H1 (cell line): ENCODE results near the gene SORBS1. TPM values are rescaled to one million over a fixed set of nuclear protein-coding genes. Genes with fewer than 3 reads are reported as not detected.

Experiments
- CTCF ChIA-PET: fragments of 300-600 bp; sonication (Branson Sonifier 250); formaldehyde crosslinking; loops from one replicate; lab custom pipeline; 2021; ENCODE audit not compliant: partially characterized antibody; lab: Charles Lee
- POLR2A ChIA-PET: fragments of 300-600 bp; sonication (Branson Sonifier 250); formaldehyde crosslinking; loops from one replicate; lab custom pipeline; 2021; ENCODE audit warnings: inconsistent platforms; ENCODE audit not compliant: partially characterized antibody; lab: Charles Lee
- DNase-seq, 2 experiments: peaks; one replicate each; pipeline versions ENCODE4 v3.0.0 to v3.0.0-alpha.2; 2010 to 2022; ENCODE audit warnings: low spot score in 2 of 2, low read depth in 1 of 2, mixed read lengths in 1 of 2
- FAIRE-seq: peaks from 2 replicates; lab custom pipeline; 2011; peaks lifted over from hg19 to GRCh38; lab: Jason Lieb, UNC
- H2AFZ ChIP-seq: 2 replicates; pipeline ENCODE4 v1.8.1; 2012; ENCODE audit warnings: low read length, inconsistent platforms
- H2AK5ac ChIP-seq: 2 replicates; pipeline ENCODE4 v1.6.1; 2013; ENCODE audit warnings: low read depth, low read length
- H2BK120ac ChIP-seq: replicated peaks from 2 replicates; pipeline ENCODE3; 2013; ENCODE audit warnings: low read depth, low read length, inconsistent platforms
- H2BK12ac ChIP-seq: 2 replicates; pipeline ENCODE4 v1.6.1; 2013; ENCODE audit warnings: low read depth, low read length
- H2BK15ac ChIP-seq: 2 replicates; pipeline ENCODE4 v1.6.1; 2013; ENCODE audit warnings: low read length
- H2BK20ac ChIP-seq: 2 replicates; pipeline ENCODE4 v1.6.1; 2013; ENCODE audit warnings: low read length
- H2BK5ac ChIP-seq: 2 replicates; pipeline ENCODE4 v1.6.1; 2013; ENCODE audit warnings: low read depth, low read length
- H3K14ac ChIP-seq: 2 replicates; pipeline ENCODE4 v1.6.1; 2013; ENCODE audit warnings: inconsistent platforms; ENCODE audit not compliant: insufficient read length
- H3K18ac ChIP-seq: 2 replicates; pipeline ENCODE4 v1.6.1; 2013; ENCODE audit warnings: low read length; ENCODE audit errors: extremely low read depth
- H3K23ac ChIP-seq: 2 replicates; pipeline ENCODE4 v1.6.1; 2013; ENCODE audit warnings: inconsistent platforms; ENCODE audit not compliant: insufficient read length
- H3K23me2 ChIP-seq: 2 replicates; pipeline ENCODE4 v1.6.1; 2013; ENCODE audit warnings: low read depth, low read length
- H3K27ac ChIP-seq: 2 replicates; pipeline ENCODE4 v1.6.1; 2011; ENCODE audit warnings: low read depth, low read length, inconsistent platforms
- H3K27me3 ChIP-seq, 4 experiments: replicated peaks in 1 of 4; 1 replicate in 1 of 4; 2 replicates in 3 of 4; pipeline versions ENCODE4 v1.6.1 to v1.8.1; 2011 to 2013; ENCODE audit warnings: low read length in 3 of 4, mild to moderate bottlenecking in 3 of 4, inconsistent platforms in 2 of 4, mixed read lengths in 2 of 4, moderate library complexity in 1 of 4; ENCODE audit not compliant: control insufficient read depth in 3 of 4, insufficient read depth in 3 of 4; ENCODE audit errors: extremely low read depth in 1 of 4
- H3K36me3 ChIP-seq, 4 experiments: 2 replicates each; pipeline versions ENCODE4 v1.6.1 to v1.8.1; 2011 to 2013; ENCODE audit warnings: mild to moderate bottlenecking in 4 of 4, low read length in 3 of 4, moderate library complexity in 2 of 4, control low read depth in 1 of 4, inconsistent platforms in 1 of 4; ENCODE audit not compliant: insufficient read depth in 4 of 4, control insufficient read depth in 2 of 4
- H3K4ac ChIP-seq: replicated peaks from 2 replicates; pipeline ENCODE3; 2013; ENCODE audit warnings: low read length, low read depth, mixed read lengths, inconsistent platforms; ENCODE audit not compliant: insufficient read length
- H3K4me1 ChIP-seq, 4 experiments: replicated peaks in 1 of 4; 1 replicate in 1 of 4; 2 replicates in 3 of 4; pipeline versions ENCODE4 v1.6.1 to v1.8.1; 2011 to 2013; ENCODE audit warnings: low read length in 3 of 4, inconsistent platforms in 2 of 4, mixed read lengths in 1 of 4; ENCODE audit not compliant: insufficient read depth in 4 of 4, control insufficient read depth in 3 of 4
- H3K4me2 ChIP-seq, 2 experiments: 2 replicates each; pipeline versions ENCODE4 v1.6.1 to v1.8.1; 2011 to 2013; ENCODE audit warnings: low read depth in 2 of 2, low read length in 2 of 2, control low read depth in 1 of 2, inconsistent platforms in 1 of 2, mild to moderate bottlenecking in 1 of 2; ENCODE audit not compliant: insufficient read depth in 1 of 2
- H3K4me3 ChIP-seq, 4 experiments: fragments of 200-600, 300-600 bp in 1 of 4; sonication (generic), shearing (Covaris generic), sonication (Bioruptor Twin) in 1 of 4; 2 replicates each; pipeline versions ENCODE4 v1.5.1 to v1.8.1; 2011 to 2016; ENCODE audit warnings: low read length in 4 of 4, low read depth in 3 of 4, control low read depth in 2 of 4, inconsistent platforms in 2 of 4, mild to moderate bottlenecking in 2 of 4, mixed read lengths in 1 of 4, moderate library complexity in 1 of 4; ENCODE audit not compliant: insufficient read depth in 2 of 4; ENCODE audit errors: extremely low read depth in 1 of 4
- H3K56ac ChIP-seq: replicated peaks from 2 replicates; pipeline ENCODE3; 2013; ENCODE audit warnings: low read depth, mild to moderate bottlenecking, mixed read lengths, low read length, inconsistent platforms; ENCODE audit not compliant: insufficient read length
- H3K79me1 ChIP-seq: 2 replicates; pipeline ENCODE4 v1.6.1; 2013; ENCODE audit warnings: low read depth, low read length, control low read depth
- H3K79me2 ChIP-seq, 2 experiments: 2 replicates each; pipeline versions ENCODE4 v1.6.1 to v1.8.1; 2012 to 2013; ENCODE audit warnings: low read length in 2 of 2, mild to moderate bottlenecking in 2 of 2, inconsistent platforms in 1 of 2; ENCODE audit not compliant: insufficient read depth in 2 of 2, control insufficient read depth in 1 of 2
- H3K9ac ChIP-seq, 4 experiments: replicated peaks in 1 of 4; 1 replicate in 1 of 4; 2 replicates in 3 of 4; pipeline versions ENCODE4 v1.6.1 to v1.8.1; 2011 to 2013; ENCODE audit warnings: low read depth in 3 of 4, low read length in 3 of 4, control low read depth in 2 of 4, mild to moderate bottlenecking in 2 of 4, moderate library complexity in 2 of 4, inconsistent platforms in 1 of 4; ENCODE audit errors: extremely low read depth in 1 of 4
- H3K9me3 ChIP-seq, 2 experiments: 2 replicates each; pipeline versions ENCODE4 v1.6.1 to v1.8.1; 2012 to 2013; ENCODE audit warnings: mild to moderate bottlenecking in 2 of 2, moderate library complexity in 2 of 2, control low read depth in 1 of 2, inconsistent platforms in 1 of 2, low read depth in 1 of 2, low read length in 1 of 2, mixed read lengths in 1 of 2; ENCODE audit not compliant: insufficient read depth in 2 of 2
- H4K20me1 ChIP-seq, 2 experiments: replicated peaks in 1 of 2; 2 replicates each; pipeline versions ENCODE3 to v1.8.1; 2011 to 2013; ENCODE audit warnings: inconsistent platforms in 2 of 2, low read length in 2 of 2, mild to moderate bottlenecking in 1 of 2; ENCODE audit not compliant: insufficient read depth in 2 of 2, control insufficient read depth in 1 of 2
- H4K5ac ChIP-seq: 2 replicates; pipeline ENCODE4 v1.6.1; 2013; ENCODE audit warnings: low read length, low read depth, mixed read lengths, inconsistent platforms; ENCODE audit not compliant: insufficient read length
- H4K8ac ChIP-seq: 2 replicates; pipeline ENCODE4 v1.8.0; 2013; ENCODE audit warnings: mild to moderate bottlenecking, moderate library complexity, low read length, inconsistent platforms; ENCODE audit not compliant: insufficient read depth; ENCODE audit errors: extremely low read depth
- H4K91ac ChIP-seq: replicated peaks from 2 replicates; pipeline ENCODE3; 2013; ENCODE audit warnings: low read length, mixed read lengths, inconsistent platforms; ENCODE audit not compliant: insufficient read length
- POLR2AphosphoS5 ChIP-seq: IDR thresholded peaks from 2 replicates; pipeline ENCODE4 v1.6.1; 2011; ENCODE audit warnings: low read depth, low read length
- POU5F1 ChIP-seq: IDR thresholded peaks from 2 replicates; pipeline ENCODE4 v1.6.1; 2011; ENCODE audit warnings: low read depth, mild to moderate bottlenecking, low read length, moderate library complexity
- SP2 ChIP-seq: IDR thresholded peaks from 2 replicates; pipeline ENCODE4 v1.6.1; 2012; ENCODE audit warnings: mild to moderate bottlenecking, low read length, inconsistent platforms
- TAF7 ChIP-seq: optimal IDR thresholded peaks from 2 replicates; pipeline ENCODE3; 2011; ENCODE audit warnings: low read depth, mild to moderate bottlenecking, inconsistent platforms, low read length, moderate library complexity, borderline replicate concordance
- ZNF274 ChIP-seq: IDR thresholded peaks from 2 replicates; pipeline ENCODE4 v1.7.0; 2012; ENCODE audit warnings: low read length, borderline replicate concordance; ENCODE audit errors: extremely low read depth
- whole genome bisulfite sequencing, 2 experiments: shearing (Covaris generic) in 1 of 2; methylation state at CpG; one replicate each; pipeline versions ENCODE4 v1.1.6 to v1.1.7; 2013 to 2015; ENCODE audit warnings: low lambda C conversion rate in 2 of 2, mixed read lengths in 2 of 2, inconsistent platforms in 1 of 2, low coverage in 1 of 2, missing lambda C conversion rate in 1 of 2; ENCODE audit not compliant: insufficient replicate concordance in 2 of 2, insufficient coverage in 1 of 2, insufficient read length in 1 of 2; ENCODE audit errors: extremely low coverage in 1 of 2, missing lambda C conversion rate in 1 of 2; 5-methylcytosine and 5-hydroxymethylcytosine counted together
- polyA plus RNA-seq, 7 experiments: library from polyadenylated mRNA; depleted of rRNA in 3 of 7; stranded (reverse) in 5 of 7; unstranded in 2 of 7; fragments of >200 nt in 5 of 7; fragments of 200-250 nt in 2 of 7; gene quantifications; 1 replicate in 5 of 7; 2 replicates in 1 of 7; 4 replicates in 1 of 7; pipeline versions ENCODE4 v1.2.1 to v1.2.3, GENCODE V29; 2011 to 2013; ENCODE audit warnings: missing spikeins in 2 of 7, mixed read lengths in 2 of 7
- total RNA-seq: library from RNA; stranded (reverse); fragmentation: NEBNext Ultra II Directional; extraction: Animal tissue kit (Norgen Biotek cat#: 25700); gene quantifications from 2 replicates; pipeline ENCODE4 v1.2.1, GENCODE V29; 2021
- TF ChIP-seq, protein P1 (sequence below): IDR thresholded peaks from 2 replicates; pipeline ENCODE4 v1.6.1; 2011; ENCODE audit warnings: low read length, improper control_type of control experiment
- TF ChIP-seq, protein P2 (sequence below): IDR thresholded peaks from 2 replicates; pipeline ENCODE4 v1.6.1; 2011; ENCODE audit warnings: low read depth, mild to moderate bottlenecking, low read length; ENCODE audit not compliant: insufficient read depth

SORBS1 gene
- total and polyA plus RNA-seq, 2 of the 8 experiments (the other 6 are each of a cell fraction or from before 2014, with no cell fraction given), result 16.0 to 35.0 TPM

DNA sequence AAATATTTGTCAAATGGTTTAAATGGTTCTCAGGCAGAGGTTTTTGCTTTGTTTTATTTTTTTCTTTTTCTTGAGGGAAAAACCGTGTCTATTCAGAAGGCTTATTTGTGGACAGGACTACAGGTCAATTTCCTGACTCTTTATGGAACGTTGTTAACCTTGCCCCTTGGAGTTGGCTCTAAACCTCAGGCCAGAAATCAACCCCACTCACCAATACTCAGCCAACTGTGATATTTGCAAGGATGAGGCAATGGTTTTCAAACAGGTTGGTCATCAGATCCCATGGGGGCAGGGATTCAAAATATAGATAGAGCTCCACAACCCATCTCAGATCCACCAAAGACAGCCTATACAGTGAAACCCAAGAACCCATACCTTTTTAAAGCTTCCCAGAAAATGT, 280.5 kb downstream of the SORBS1 start:
- Histone ChIP-seq H3K23ac (no peak overlapping the region), H3K9me3 (no peaks in the 10 kb centered on the region), H2BK120ac (no peak overlapping the region), H4K5ac (no peak overlapping the region), H4K91ac (no peak overlapping the region), H2BK15ac (no peak overlapping the region), H3K4me1 (peaks cover 0 to 17% (median 7%) of the 10 kb centered on the region in 4 experiments; a peak in 3 of 7 replicates), H3K36me3 (no peaks in the 10 kb centered on the region), H2BK12ac (no peak overlapping the region), H2AFZ (no peak overlapping the region), H3K27me3 (no peaks in the 10 kb centered on the region), H3K27ac (no peak overlapping the region), H4K8ac (no peak overlapping the region), H3K18ac (no peak overlapping the region), H3K56ac (no peak overlapping the region), H3K79me1 (peaks cover 16% of the 10 kb centered on the region), H2BK5ac (no peak overlapping the region), H3K23me2 (no peaks in the 10 kb centered on the region), H3K4ac (no peak overlapping the region), H2BK20ac (no peak overlapping the region), H3K4me2 (no peak overlapping the region), H3K9ac (no peak overlapping the region), H3K79me2 (peaks cover 30 to 97% of the 10 kb centered on the region in 2 experiments), H2AK5ac (no peak overlapping the region), H3K4me3 (no peak overlapping the region), H3K14ac (no peak overlapping the region), H4K20me1 (peaks cover 2 to 9% of the 10 kb centered on the region in 2 experiments)
- FAIRE-seq (no peak), DNase-seq (no peak)
- ChIA-PET POLR2A (interaction anchor here (0.9 to 4.1 kb wide), 3 partner anchors 8 to 52 kb away, joined by 3 to 18 read pairs (median 5); no protein-coding TSS in a partner anchor), CTCF (interaction anchor here (0.6 to 2.3 kb wide), 6 partner anchors 11 to 1930 kb away, joined by 3 to 14 read pairs (median 4); no protein-coding TSS in a partner anchor)
- 88% methylated on average over 2 of the region's 2 CpGs; no CpG with 5 or more reads in 1 of the 2 experiments for WGBS, 2 experiments
- no peak for TF ChIP-seq TAF7
- no peak for TF ChIP-seq ZNF274
- no peak for TF ChIP-seq POU5F1
- TF ChIP-seq, protein P1, sequence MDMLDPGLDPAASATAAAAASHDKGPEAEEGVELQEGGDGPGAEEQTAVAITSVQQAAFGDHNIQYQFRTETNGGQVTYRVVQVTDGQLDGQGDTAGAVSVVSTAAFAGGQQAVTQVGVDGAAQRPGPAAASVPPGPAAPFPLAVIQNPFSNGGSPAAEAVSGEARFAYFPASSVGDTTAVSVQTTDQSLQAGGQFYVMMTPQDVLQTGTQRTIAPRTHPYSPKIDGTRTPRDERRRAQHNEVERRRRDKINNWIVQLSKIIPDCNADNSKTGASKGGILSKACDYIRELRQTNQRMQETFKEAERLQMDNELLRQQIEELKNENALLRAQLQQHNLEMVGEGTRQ, result no peak
- TF ChIP-seq, protein P2, sequence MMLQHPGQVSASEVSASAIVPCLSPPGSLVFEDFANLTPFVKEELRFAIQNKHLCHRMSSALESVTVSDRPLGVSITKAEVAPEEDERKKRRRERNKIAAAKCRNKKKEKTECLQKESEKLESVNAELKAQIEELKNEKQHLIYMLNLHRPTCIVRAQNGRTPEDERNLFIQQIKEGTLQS, result no peak
- no peak for TF ChIP-seq SP2
- TF ChIP-seq POLR2AphosphoS5, result no peak
